IMR-90 (cell line): ENCODE results near the gene KIF5C. TPM values are rescaled to one million over a fixed set of nuclear protein-coding genes. Genes with fewer than 3 reads are reported as not detected.

Source experiments
- ATAC-seq: fragments of 200-7000 bp; cut with Tn5 transposase; 2 replicates; pipeline ENCODE4 v1.9.1; 2020; ENCODE audit warnings: low read depth, mild to moderate bottlenecking, moderate library complexity
- BruUV-seq: library from RNA; stranded (reverse); fragments of 400-500 nt; replicated peaks from 2 replicates; lab custom pipeline; 2021; lab: Mats Ljungman, UMichigan
- CTCF ChIA-PET: fragments of 300-600 bp; formaldehyde crosslinking; extraction: SDS; loops from one replicate; lab custom pipeline; 2021; ENCODE audit warnings: antibody characterized with exemption; lab: Yijun Ruan, JAX
- POLR2A ChIA-PET: fragments of 300-600 bp; sonication (Branson Sonifier 250); formaldehyde crosslinking; loops from one replicate; lab custom pipeline; 2022; ENCODE audit warnings: antibody characterized with exemption; ENCODE audit not compliant: unreplicated experiment; lab: Charles Lee
- DNase-seq: peaks from one replicate; pipeline ENCODE4 v3.0.0; 2013
- H2AFZ ChIP-seq: replicated peaks from 2 replicates; pipeline ENCODE3; 2013; ENCODE audit warnings: low read length, mild to moderate bottlenecking; ENCODE audit not compliant: poor library complexity
- H2AK5ac ChIP-seq: 2 replicates; pipeline ENCODE4 v1.6.1; 2013; ENCODE audit warnings: low read depth, low read length, inconsistent platforms
- H2AK9ac ChIP-seq: replicated peaks from 2 replicates; pipeline ENCODE3; 2013; ENCODE audit warnings: mild to moderate bottlenecking, low read depth, low read length, moderate library complexity; ENCODE audit not compliant: poor library complexity
- H2BK120ac ChIP-seq: 2 replicates; pipeline ENCODE4 v1.6.1; 2013; ENCODE audit warnings: low read depth, low read length, inconsistent platforms
- H2BK15ac ChIP-seq: 3 replicates; pipeline ENCODE4 v1.6.1; 2013; ENCODE audit warnings: low read depth, low read length, inconsistent platforms
- H2BK20ac ChIP-seq: 2 replicates; pipeline ENCODE4 v1.6.1; 2013; ENCODE audit warnings: low read depth, mild to moderate bottlenecking, inconsistent platforms, low read length, moderate library complexity
- H2BK5ac ChIP-seq: 2 replicates; pipeline ENCODE4 v1.6.1; 2013; ENCODE audit warnings: mild to moderate bottlenecking, low read depth, low read length, inconsistent platforms; ENCODE audit not compliant: poor library complexity, severe bottlenecking
- H3K14ac ChIP-seq: replicated peaks from 2 replicates; pipeline ENCODE4 v1.6.1; 2013; ENCODE audit warnings: low read depth, low read length, inconsistent platforms
- H3K18ac ChIP-seq: 2 replicates; pipeline ENCODE4 v1.6.1; 2013; ENCODE audit warnings: low read depth, low read length, control low read depth
- H3K23ac ChIP-seq: 2 replicates; pipeline ENCODE4 v1.6.1; 2013; ENCODE audit warnings: low read depth, low read length, inconsistent platforms
- H3K27ac ChIP-seq: 2 replicates; pipeline ENCODE4 v1.5.1; 2013; ENCODE audit warnings: mild to moderate bottlenecking, control low read depth, low read length; ENCODE audit not compliant: insufficient read depth
- H3K27me3 ChIP-seq: 2 replicates; pipeline ENCODE4 v1.6.1; 2013; ENCODE audit warnings: low read length; ENCODE audit not compliant: control insufficient read depth, insufficient read depth
- H3K36me3 ChIP-seq: 2 replicates; pipeline ENCODE4 v1.6.1; 2013; ENCODE audit warnings: low read length, mixed read lengths; ENCODE audit not compliant: control insufficient read depth, insufficient read depth
- H3K4ac ChIP-seq: 2 replicates; pipeline ENCODE4 v1.6.1; 2013; ENCODE audit warnings: low read depth, low read length, inconsistent platforms
- H3K4me1 ChIP-seq: 2 replicates; pipeline ENCODE4 v1.6.1; 2013; ENCODE audit warnings: low read length, mixed read lengths; ENCODE audit not compliant: control insufficient read depth, insufficient read depth
- H3K4me2 ChIP-seq: 2 replicates; pipeline ENCODE4 v1.6.1; 2013; ENCODE audit warnings: low read depth, mild to moderate bottlenecking, control low read depth, low read length, moderate library complexity
- H3K4me3 ChIP-seq: 2 replicates; pipeline ENCODE4 v1.5.1; 2013; ENCODE audit warnings: low read depth, mild to moderate bottlenecking, control low read depth, low read length, moderate library complexity; ENCODE audit not compliant: insufficient read depth
- H3K56ac ChIP-seq: 2 replicates; pipeline ENCODE4 v1.6.1; 2013; ENCODE audit warnings: low read length, inconsistent platforms; ENCODE audit not compliant: insufficient read depth; ENCODE audit errors: extremely low read depth
- H3K79me1 ChIP-seq, 2 experiments: 2 replicates each; pipeline ENCODE4 v1.6.1; 2013; ENCODE audit warnings: low read length in 2 of 2, inconsistent platforms in 1 of 2, low read depth in 1 of 2
- H3K9ac ChIP-seq: 2 replicates; pipeline ENCODE4 v1.6.1; 2013; ENCODE audit warnings: low read depth, low read length, control low read depth
- H3K9me1 ChIP-seq: 2 replicates; pipeline ENCODE4 v1.6.1; 2013; ENCODE audit warnings: low read length, inconsistent platforms; ENCODE audit not compliant: insufficient read depth
- H3K9me3 ChIP-seq: 2 replicates; pipeline ENCODE4 v1.6.1; 2013; ENCODE audit warnings: low read length; ENCODE audit not compliant: control insufficient read depth, insufficient read depth
- H4K20me1 ChIP-seq: 2 replicates; pipeline ENCODE4 v1.6.1; 2013; ENCODE audit warnings: low read length, inconsistent platforms; ENCODE audit not compliant: insufficient read depth
- H4K5ac ChIP-seq: 2 replicates; pipeline ENCODE4 v1.6.1; 2013; ENCODE audit warnings: mild to moderate bottlenecking, low read depth, low read length, control low read depth
- H4K8ac ChIP-seq, 2 experiments: 2 replicates each; pipeline ENCODE4 v1.6.1; 2013; ENCODE audit warnings: low read depth in 2 of 2, low read length in 2 of 2, control low read depth in 1 of 2, inconsistent platforms in 1 of 2
- H4K91ac ChIP-seq: 2 replicates; pipeline ENCODE4 v1.6.1; 2013; ENCODE audit warnings: low read depth, low read length, inconsistent platforms; ENCODE audit not compliant: insufficient read depth
- CEBPB ChIP-seq: IDR thresholded peaks from 2 replicates; pipeline ENCODE4 v1.6.1; 2012; ENCODE audit warnings: low read depth, low read length, improper control_type of control experiment
- FOS ChIP-seq: fragments of 150-350 bp; IDR thresholded peaks from 2 replicates; pipeline ENCODE4 v1.6.1; 2016; ENCODE audit warnings: low read depth, low read length
- MXI1 ChIP-seq: IDR thresholded peaks from 2 replicates; pipeline ENCODE4 v1.6.1; 2012; ENCODE audit warnings: low read depth, mild to moderate bottlenecking, low read length, moderate library complexity, borderline replicate concordance
- NFE2L2 ChIP-seq: fragments of 150-350 bp; IDR thresholded peaks from 2 replicates; pipeline ENCODE4 v1.6.1; 2016; ENCODE audit warnings: low read depth, mild to moderate bottlenecking, low read length
- RAD21 ChIP-seq: IDR thresholded peaks from 2 replicates; pipeline ENCODE4 v1.6.1; 2012; ENCODE audit warnings: low read length, improper control_type of control experiment
- RFX5 ChIP-seq: IDR thresholded peaks from 2 replicates; pipeline ENCODE4 v1.8.0; 2012; ENCODE audit warnings: low read depth, mild to moderate bottlenecking, low read length, moderate library complexity
- WGBS, 2 experiments: methylation state at CpG; one replicate each; pipeline versions ENCODE4 v1.1.5 to v1.1.7; 2013; ENCODE audit warnings: missing lambda C conversion rate in 2 of 2; ENCODE audit not compliant: insufficient read length in 1 of 2; ENCODE audit errors: extremely low coverage in 2 of 2; 5-methylcytosine and 5-hydroxymethylcytosine counted together
- dilution Hi-C: fragments of 300-500 bp; cut with HindIII; formaldehyde crosslinking; loops from one replicate; pipeline ENCODE4 v1.14.3; 2018; ENCODE audit warnings: low sequenced_read_pairs; ENCODE audit not compliant: unreplicated experiment
- in situ Hi-C: fragments of 300-500 bp; cut with MboI; formaldehyde crosslinking; loops from 3 replicates; pipeline ENCODE4 v1.14.3; 2019; ENCODE audit warnings: low sequenced_read_pairs, inconsistent platforms, mixed read lengths
- intact Hi-C: fragments of 100-400 bp; cut with micrococcal nuclease; formaldehyde crosslinking; loops from 2 replicates; pipeline ENCODE4 v1.10.0; 2022
- polyA plus RNA-seq, 3 experiments: library from polyadenylated mRNA; depleted of rRNA; stranded (reverse); fragments of >200 nt; gene quantifications; 2 replicates each; pipeline ENCODE4 v1.2.3, GENCODE V29; 2012; ENCODE audit warnings: low replicate concordance in 1 of 3
- total RNA-seq: library from RNA; depleted of rRNA; stranded (reverse); fragments of >200 nt; gene quantifications from 2 replicates; pipeline ENCODE4 v1.2.3, GENCODE V29; 2012
- TF ChIP-seq, protein P1 (sequence below): conservative IDR thresholded peaks from 2 replicates; pipeline ENCODE4 v1.5.1; 2012; ENCODE audit warnings: mild to moderate bottlenecking, low read depth, low read length, improper control_type of control experiment
- TF ChIP-seq, protein P2 (sequence below): fragments of 150-350 bp; IDR thresholded peaks from 2 replicates; pipeline ENCODE4 v1.6.1; 2016; ENCODE audit warnings: low read depth, mild to moderate bottlenecking, low read length, moderate library complexity, borderline replicate concordance
- TF ChIP-seq, protein P3 (sequence below): fragments of 150-350 bp; IDR thresholded peaks from 2 replicates; pipeline ENCODE4 v1.6.1; 2017; ENCODE audit warnings: mild to moderate bottlenecking, antibody characterized with exemption, low read length, low read depth

KIF5C gene
- total and polyA plus RNA-seq, 2 of the 4 experiments (the other 2 are of a cell fraction), result 0.10 to 0.18 TPM

DNA sequence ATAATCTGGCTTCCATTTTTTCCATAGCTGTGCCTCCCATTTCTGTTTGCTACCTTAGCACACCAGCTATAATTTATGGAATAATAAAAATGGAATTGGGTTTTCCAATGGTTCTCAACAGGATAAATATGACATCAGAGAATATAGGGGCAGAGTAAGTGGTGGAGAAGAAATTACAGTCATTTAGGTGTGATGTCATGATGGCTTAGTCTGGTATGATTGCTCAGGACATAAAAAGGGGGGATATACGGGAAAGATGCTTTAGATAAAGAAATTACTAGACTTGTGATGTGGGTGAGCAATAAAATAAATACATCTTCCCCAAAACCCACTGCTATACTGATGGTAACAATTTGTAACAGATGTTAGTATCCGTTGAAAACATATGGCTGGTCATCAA is 21.6 kb upstream of the KIF5C start:
- TF ChIP-seq NFE2L2 (no peak), CEBPB (no peak), MXI1 (no peak), RFX5 (no peak), FOS (no peak), RAD21 (no peak)
- TF ChIP-seq, protein P1, sequence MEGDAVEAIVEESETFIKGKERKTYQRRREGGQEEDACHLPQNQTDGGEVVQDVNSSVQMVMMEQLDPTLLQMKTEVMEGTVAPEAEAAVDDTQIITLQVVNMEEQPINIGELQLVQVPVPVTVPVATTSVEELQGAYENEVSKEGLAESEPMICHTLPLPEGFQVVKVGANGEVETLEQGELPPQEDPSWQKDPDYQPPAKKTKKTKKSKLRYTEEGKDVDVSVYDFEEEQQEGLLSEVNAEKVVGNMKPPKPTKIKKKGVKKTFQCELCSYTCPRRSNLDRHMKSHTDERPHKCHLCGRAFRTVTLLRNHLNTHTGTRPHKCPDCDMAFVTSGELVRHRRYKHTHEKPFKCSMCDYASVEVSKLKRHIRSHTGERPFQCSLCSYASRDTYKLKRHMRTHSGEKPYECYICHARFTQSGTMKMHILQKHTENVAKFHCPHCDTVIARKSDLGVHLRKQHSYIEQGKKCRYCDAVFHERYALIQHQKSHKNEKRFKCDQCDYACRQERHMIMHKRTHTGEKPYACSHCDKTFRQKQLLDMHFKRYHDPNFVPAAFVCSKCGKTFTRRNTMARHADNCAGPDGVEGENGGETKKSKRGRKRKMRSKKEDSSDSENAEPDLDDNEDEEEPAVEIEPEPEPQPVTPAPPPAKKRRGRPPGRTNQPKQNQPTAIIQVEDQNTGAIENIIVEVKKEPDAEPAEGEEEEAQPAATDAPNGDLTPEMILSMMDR, result no peak
- TF ChIP-seq, protein P2, sequence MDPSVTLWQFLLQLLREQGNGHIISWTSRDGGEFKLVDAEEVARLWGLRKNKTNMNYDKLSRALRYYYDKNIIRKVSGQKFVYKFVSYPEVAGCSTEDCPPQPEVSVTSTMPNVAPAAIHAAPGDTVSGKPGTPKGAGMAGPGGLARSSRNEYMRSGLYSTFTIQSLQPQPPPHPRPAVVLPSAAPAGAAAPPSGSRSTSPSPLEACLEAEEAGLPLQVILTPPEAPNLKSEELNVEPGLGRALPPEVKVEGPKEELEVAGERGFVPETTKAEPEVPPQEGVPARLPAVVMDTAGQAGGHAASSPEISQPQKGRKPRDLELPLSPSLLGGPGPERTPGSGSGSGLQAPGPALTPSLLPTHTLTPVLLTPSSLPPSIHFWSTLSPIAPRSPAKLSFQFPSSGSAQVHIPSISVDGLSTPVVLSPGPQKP, result no peak
- TF ChIP-seq, protein P3, sequence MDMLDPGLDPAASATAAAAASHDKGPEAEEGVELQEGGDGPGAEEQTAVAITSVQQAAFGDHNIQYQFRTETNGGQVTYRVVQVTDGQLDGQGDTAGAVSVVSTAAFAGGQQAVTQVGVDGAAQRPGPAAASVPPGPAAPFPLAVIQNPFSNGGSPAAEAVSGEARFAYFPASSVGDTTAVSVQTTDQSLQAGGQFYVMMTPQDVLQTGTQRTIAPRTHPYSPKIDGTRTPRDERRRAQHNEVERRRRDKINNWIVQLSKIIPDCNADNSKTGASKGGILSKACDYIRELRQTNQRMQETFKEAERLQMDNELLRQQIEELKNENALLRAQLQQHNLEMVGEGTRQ, result no peak
- Histone ChIP-seq H2BK120ac (no peak overlapping the region), H3K4me1 (no peaks in the 10 kb centered on the region), H3K56ac (no peak overlapping the region), H4K20me1 (no peaks in the 10 kb centered on the region), H3K27me3 (no peaks in the 10 kb centered on the region), H3K4ac (no peak overlapping the region), H4K8ac (no peak overlapping the region), H3K14ac (no peak overlapping the region), H3K4me2 (no peak overlapping the region), H2AK9ac (no peak overlapping the region), H3K18ac (no peak overlapping the region), H4K91ac (no peak overlapping the region), H2BK5ac (no peak overlapping the region), H3K23ac (no peak overlapping the region), H2BK15ac (no peak overlapping the region), H4K5ac (no peak overlapping the region), H3K4me3 (no peak overlapping the region), H3K79me1 (no peaks in the 10 kb centered on the region), H2AFZ (no peak overlapping the region), H2BK20ac (no peak overlapping the region), H3K27ac (no peak overlapping the region), H3K36me3 (no peaks in the 10 kb centered on the region), H3K9ac (no peak overlapping the region), H3K9me3 (no peaks in the 10 kb centered on the region), H3K9me1 (no peaks in the 10 kb centered on the region; the same call in 1 of the 2 replicates), H2AK5ac (no peak overlapping the region)
- ATAC-seq, result no peak
- no peak for DNase-seq
- CTCF ChIA-PET, result no interaction called here
- in situ Hi-C loops, result no loop called here
- intact Hi-C loops, result no loop called here
- POLR2A ChIA-PET, result no interaction called here
- dilution Hi-C loops, result no loop called here
- no CpG with 5 or more reads among the region's 2 CpGs for WGBS, 2 experiments
- BruUV-seq, result no TSS peak
